T47D (cell line): Measurements from ENCODE around the gene ARID1B.

ENCODE experiments used
- DNase-seq, 2 experiments: peaks; one replicate each; pipeline versions ENCODE4 v3.0.0 to v3.0.0-alpha.2; 2011 to 2012; ENCODE audit warnings: low read depth in 1 of 2, low spot score in 1 of 2
- JUND ChIP-seq: IDR thresholded peaks from 2 replicates; pipeline ENCODE4 v1.6.1; 2012; ENCODE audit warnings: low read depth
- in situ Hi-C: cut with HindIII; loops from 2 replicates; pipeline ENCODE4 v1.10.0; 2016; ENCODE audit warnings: low sequenced_read_pairs, low pct_unique_long_range_greater_than_20kb

Gene ARID1B

GRCh38 chr6:157148391-157149323 is 371.5 kb downstream of the ARID1B start:
- TF ChIP-seq JUND: no peak
- in situ Hi-C loops: no loop called here
- DNase-seq: no peak

GRCh38 chr6:157150076-157150475 is 372.9 kb downstream of the ARID1B start:
- TF ChIP-seq JUND: no peak
- in situ Hi-C loops: no loop called here
- no peak for DNase-seq

GRCh38 chr6:157151029-157151428 is 373.9 kb downstream of the ARID1B start:
- in situ Hi-C loops: no loop called here
- no peak for TF ChIP-seq JUND
- no peak for DNase-seq

GRCh38 chr6:157151989-157152388 is 374.8 kb downstream of the ARID1B start:
- no peak for DNase-seq
- TF ChIP-seq JUND: no peak
- in situ Hi-C loops: no loop called here

- DNase-seq: no peak
- no peak for TF ChIP-seq JUND
Measured at GRCh38 chr6:157152556-157152955, 375.4 kb downstream of the ARID1B start.

GRCh38 chr6:157155804-157156203 is 378.6 kb downstream of the ARID1B start:
- DNase-seq: no peak
- TF ChIP-seq JUND: no peak
- in situ Hi-C loops: no loop called here

More at GRCh38 chr6:157152556-157152955, 375.4 kb downstream of the ARID1B start:
- in situ Hi-C loops: no loop called here

GRCh38 chr6:157157258-157157657 is 380.1 kb downstream of the ARID1B start:
- TF ChIP-seq JUND: no peak
- in situ Hi-C loops: no loop called here
- no peak for DNase-seq

- in situ Hi-C loops: no loop called here
- no peak for TF ChIP-seq JUND
- DNase-seq: no peak
Measured at GRCh38 chr6:157158456-157158855, 381.3 kb downstream of the ARID1B start.

- no peak for TF ChIP-seq JUND
- in situ Hi-C loops: no loop called here
- DNase-seq: no peak
Measured at GRCh38 chr6:157158897-157159296, 381.7 kb downstream of the ARID1B start.

GRCh38 chr6:157159348-157159747 is 382.2 kb downstream of the ARID1B start:
- no peak for DNase-seq
- no peak for TF ChIP-seq JUND
- in situ Hi-C loops: no loop called here

GRCh38 chr6:157161912-157162311 is 384.7 kb downstream of the ARID1B start:
- DNase-seq: no peak
- in situ Hi-C loops: no loop called here
- no peak for TF ChIP-seq JUND

- no peak for DNase-seq
- no peak for TF ChIP-seq JUND
- in situ Hi-C loops: no loop called here
Measured at GRCh38 chr6:157162766-157163433, 385.7 kb downstream of the ARID1B start.

GRCh38 chr6:157163434-157164159 is 386.4 kb downstream of the ARID1B start:
- no peak for TF ChIP-seq JUND
- in situ Hi-C loops: no loop called here
- no peak for DNase-seq
